Measurements from ENCODE around the gene PTPN18.
"Not testable (repeated sequence)": the region's sequence is repeated elsewhere in the genome, so short reads cannot be mapped to it uniquely, and the experiment has no call there.

The PTPN18 gene

GRCh38 chr2:130333253-130333652, 22.6 kb upstream of the PTPN18 start:
- H3K9ac ChIP-seq (ENCODE audit: low read depth, low read length); H3K4me2 ChIP-seq (ENCODE audit: low read length); H3K4me3 ChIP-seq (ENCODE audit: low read length); H3K36me3 ChIP-seq (ENCODE audit: insufficient read depth, low read length); H3K9me3 ChIP-seq (replicated peaks; ENCODE audit: low read length): not testable (repeated sequence)
- Histone ChIP-seq H3K27me3 (ENCODE audit: control insufficient read depth, insufficient read depth, low read length) (peaks cover 27% of the 10 kb centered on the region), H3K4me1 (ENCODE audit: control insufficient read depth, insufficient read depth, low read length) (peaks cover 14% of the 10 kb centered on the region)

GRCh38 chr2:130334026-130334425, 21.8 kb upstream of the PTPN18 start:
- no peak overlapping the region for H3K4me2 ChIP-seq (ENCODE audit: low read length)
- H3K27me3 ChIP-seq (ENCODE audit: control insufficient read depth, insufficient read depth, low read length) = peaks cover 24% of the 10 kb centered on the region
- H3K9me3 ChIP-seq (replicated peaks; ENCODE audit: low read length) = no peaks in the 10 kb centered on the region
- peaks cover 6% of the 10 kb centered on the region for H3K36me3 ChIP-seq (ENCODE audit: insufficient read depth, low read length)
- peaks cover 20% of the 10 kb centered on the region for H3K4me1 ChIP-seq (ENCODE audit: control insufficient read depth, insufficient read depth, low read length)
- no peak overlapping the region for H3K9ac ChIP-seq (ENCODE audit: low read depth, low read length)
- H3K4me3 ChIP-seq (ENCODE audit: low read length) = no peak overlapping the region

GRCh38 chr2:130335226-130335625, 20.6 kb upstream of the PTPN18 start:
- H3K9me3 ChIP-seq (replicated peaks; ENCODE audit: low read length) = no peaks in the 10 kb centered on the region
- no peak overlapping the region for H3K4me2 ChIP-seq (ENCODE audit: low read length)
- peaks cover 12% of the 10 kb centered on the region for H3K27me3 ChIP-seq (ENCODE audit: control insufficient read depth, insufficient read depth, low read length)
- H3K4me1 ChIP-seq (ENCODE audit: control insufficient read depth, insufficient read depth, low read length) = peaks cover 20% of the 10 kb centered on the region
- H3K36me3 ChIP-seq (ENCODE audit: insufficient read depth, low read length) = peaks cover 6% of the 10 kb centered on the region
- H3K4me3 ChIP-seq (ENCODE audit: low read length) = no peak overlapping the region
- H3K9ac ChIP-seq (ENCODE audit: low read depth, low read length) = no peak overlapping the region

GRCh38 chr2:130336150-130336876, 19.5 kb upstream of the PTPN18 start:
- Histone ChIP-seq H3K4me1 (ENCODE audit: control insufficient read depth, insufficient read depth, low read length) (peaks cover 24% of the 10 kb centered on the region), H3K4me3 (ENCODE audit: low read length) (no peak overlapping the region), H3K9me3 (replicated peaks; ENCODE audit: low read length) (no peaks in the 10 kb centered on the region), H3K9ac (ENCODE audit: low read depth, low read length) (no peak overlapping the region), H3K4me2 (ENCODE audit: low read length) (no peak overlapping the region), H3K36me3 (ENCODE audit: insufficient read depth, low read length) (peaks cover 6% of the 10 kb centered on the region), H3K27me3 (ENCODE audit: control insufficient read depth, insufficient read depth, low read length) (peaks cover 3% of the 10 kb centered on the region)

GRCh38 chr2:130336877-130337734, 18.8 kb upstream of the PTPN18 start:
- Histone ChIP-seq H3K36me3 (ENCODE audit: insufficient read depth, low read length) (peaks cover 6% of the 10 kb centered on the region), H3K4me3 (ENCODE audit: low read length) (no peak overlapping the region), H3K9ac (ENCODE audit: low read depth, low read length) (no peak overlapping the region), H3K27me3 (ENCODE audit: control insufficient read depth, insufficient read depth, low read length) (no peaks in the 10 kb centered on the region), H3K4me1 (ENCODE audit: control insufficient read depth, insufficient read depth, low read length) (peaks cover 26% of the 10 kb centered on the region), H3K4me2 (ENCODE audit: low read length) (no peak overlapping the region), H3K9me3 (replicated peaks; ENCODE audit: low read length) (no peaks in the 10 kb centered on the region)

GRCh38 chr2:130337735-130338325, 18.0 kb upstream of the PTPN18 start:
- Histone ChIP-seq H3K4me1 (ENCODE audit: control insufficient read depth, insufficient read depth, low read length) (peaks cover 23% of the 10 kb centered on the region), H3K9me3 (replicated peaks; ENCODE audit: low read length) (no peaks in the 10 kb centered on the region), H3K9ac (ENCODE audit: low read depth, low read length) (no peak overlapping the region), H3K4me3 (ENCODE audit: low read length) (no peak overlapping the region), H3K4me2 (ENCODE audit: low read length) (no peak overlapping the region), H3K27me3 (ENCODE audit: control insufficient read depth, insufficient read depth, low read length) (no peaks in the 10 kb centered on the region), H3K36me3 (ENCODE audit: insufficient read depth, low read length) (peaks cover 6% of the 10 kb centered on the region)

- Histone ChIP-seq H3K4me3 (ENCODE audit: low read length) (no peak overlapping the region), H3K36me3 (ENCODE audit: insufficient read depth, low read length) (peaks cover 6% of the 10 kb centered on the region), H3K4me2 (ENCODE audit: low read length) (no peak overlapping the region), H3K4me1 (ENCODE audit: control insufficient read depth, insufficient read depth, low read length) (peaks cover 26% of the 10 kb centered on the region), H3K9me3 (replicated peaks; ENCODE audit: low read length) (no peaks in the 10 kb centered on the region), H3K9ac (ENCODE audit: low read depth, low read length) (no peak overlapping the region), H3K27me3 (ENCODE audit: control insufficient read depth, insufficient read depth, low read length) (no peaks in the 10 kb centered on the region)
These were observed 17.0 kb upstream of the PTPN18 start for GRCh38 chr2:130338793-130339345.

GRCh38 chr2:130339885-130340745, 15.7 kb upstream of the PTPN18 start:
- no peak overlapping the region for H3K4me2 ChIP-seq (ENCODE audit: low read length)
- peaks cover 15% of the 10 kb centered on the region for H3K36me3 ChIP-seq (ENCODE audit: insufficient read depth, low read length)
- H3K27me3 ChIP-seq (ENCODE audit: control insufficient read depth, insufficient read depth, low read length) = no peaks in the 10 kb centered on the region
- H3K4me3 ChIP-seq (ENCODE audit: low read length) = no peak overlapping the region
- no peaks in the 10 kb centered on the region for H3K9me3 ChIP-seq (replicated peaks; ENCODE audit: low read length)
- peaks cover 26% of the 10 kb centered on the region for H3K4me1 ChIP-seq (ENCODE audit: control insufficient read depth, insufficient read depth, low read length)
- no peak overlapping the region for H3K9ac ChIP-seq (ENCODE audit: low read depth, low read length)

- peak overlapping the region; percentile 78 for H3K4me3 ChIP-seq (ENCODE audit: low read length)
- peaks cover 26% of the 10 kb centered on the region for H3K4me1 ChIP-seq (ENCODE audit: control insufficient read depth, insufficient read depth, low read length)
- H3K36me3 ChIP-seq (ENCODE audit: insufficient read depth, low read length) = peaks cover 30% of the 10 kb centered on the region
These were observed 14.3 kb upstream of the PTPN18 start for GRCh38 chr2:130341562-130342019.

GRCh38 chr2:130342020-130342532, 13.8 kb upstream of the PTPN18 start:
- peaks cover 35% of the 10 kb centered on the region for H3K36me3 ChIP-seq (ENCODE audit: insufficient read depth, low read length)
- H3K9ac ChIP-seq (ENCODE audit: low read depth, low read length) = peak overlapping the region; percentile 78
- no peaks in the 10 kb centered on the region for H3K9me3 ChIP-seq (replicated peaks; ENCODE audit: low read length)
- peak overlapping the region; percentile 84 for H3K4me2 ChIP-seq (ENCODE audit: low read length)
- peak overlapping the region; percentile 78 for H3K4me3 ChIP-seq (ENCODE audit: low read length)
- H3K27me3 ChIP-seq (ENCODE audit: control insufficient read depth, insufficient read depth, low read length) = no peaks in the 10 kb centered on the region
- H3K4me1 ChIP-seq (ENCODE audit: control insufficient read depth, insufficient read depth, low read length) = peaks cover 26% of the 10 kb centered on the region

More at GRCh38 chr2:130341562-130342019, 14.3 kb upstream of the PTPN18 start:
- peak overlapping the region; percentile 84 for H3K4me2 ChIP-seq (ENCODE audit: low read length)
- no peaks in the 10 kb centered on the region for H3K27me3 ChIP-seq (ENCODE audit: control insufficient read depth, insufficient read depth, low read length)
- H3K9ac ChIP-seq (ENCODE audit: low read depth, low read length) = peak overlapping the region; percentile 78
- H3K9me3 ChIP-seq (replicated peaks; ENCODE audit: low read length) = no peaks in the 10 kb centered on the region
